GM12878 (cell line): ENCODE measurements around the gene LEMD2. TPM values are rescaled to one million over a fixed set of nuclear protein-coding genes. Genes with fewer than 3 reads are reported as not detected.

ENCODE experiments used
- ATAC-seq: fragments of 200-7000 bp; cut with Tn5 transposase; 3 replicates; pipeline ENCODE4 v1.9.1; 2020; ENCODE audit warnings: mild to moderate bottlenecking, moderate library complexity
- Bru-seq: library from RNA; stranded (reverse); fragments of 400-500 nt; gene quantifications from one replicate; lab custom pipeline; 2021; lab: Mats Ljungman, UMichigan
- BruChase-seq, 2 experiments: library from RNA; stranded (reverse); fragments of 400-500 nt; gene quantifications; one replicate each; lab custom pipeline; 2021; lab: Mats Ljungman, UMichigan
- BruUV-seq: library from RNA; stranded (reverse); fragments of 400-500 nt; replicated peaks from 2 replicates; lab custom pipeline; 2021; lab: Mats Ljungman, UMichigan
- CTCF ChIA-PET: fragments of 300-600 bp; sonication (Branson Sonifier 250); formaldehyde crosslinking; extraction: SDS; loops from one replicate; lab custom pipeline; 2021; ENCODE audit warnings: inconsistent platforms; lab: Yijun Ruan, JAX
- POLR2A ChIA-PET: fragments of 350-600 bp; formaldehyde crosslinking; extraction: SDS; loops from one replicate; lab custom pipeline; 2021; ENCODE audit warnings: inconsistent platforms; lab: Charles Lee
- RAD21 ChIA-PET: fragments of 300-600 bp; sonication (Branson Sonifier 250); formaldehyde crosslinking; loops from one replicate; lab custom pipeline; 2023; ENCODE audit warnings: antibody characterized with exemption; ENCODE audit not compliant: unreplicated experiment; lab: Charles Lee
- SMC1A ChIA-PET: fragments of 300-600 bp; sonication (Branson Sonifier 250); formaldehyde crosslinking; loops from one replicate; lab custom pipeline; 2023; ENCODE audit not compliant: unreplicated experiment, uncharacterized antibody; lab: Charles Lee
- DNase-seq: peaks from one replicate; pipeline ENCODE4 v3.0.0-alpha.2; 2011; ENCODE audit warnings: low read depth, low spot score
- FAIRE-seq: peaks from 3 replicates; lab custom pipeline; 2011; peaks lifted over from hg19 to GRCh38; lab: Jason Lieb, UNC
- H2AFZ ChIP-seq: 2 replicates; pipeline ENCODE4 v1.6.0; 2011; ENCODE audit warnings: low read depth, low read length, control low read depth; ENCODE audit not compliant: control insufficient read depth
- H3K27ac ChIP-seq: 2 replicates; pipeline ENCODE4 v1.5.1; 2011; ENCODE audit warnings: control low read depth; ENCODE audit not compliant: control insufficient read depth, insufficient read depth
- H3K27me3 ChIP-seq, 2 experiments: replicated peaks in 1 of 2; 2 replicates each; pipeline versions ENCODE4 v1.6.0 to v1.6.1; 2011; ENCODE audit warnings: low read length in 1 of 2; ENCODE audit not compliant: control insufficient read depth in 2 of 2, insufficient read depth in 2 of 2
- H3K36me3 ChIP-seq, 2 experiments: 2 replicates each; pipeline ENCODE4 v1.5.1; 2011; ENCODE audit warnings: low read length in 1 of 2; ENCODE audit not compliant: control insufficient read depth in 2 of 2, insufficient read depth in 2 of 2
- H3K4me1 ChIP-seq: 2 replicates; pipeline ENCODE4 v1.6.1; 2011; ENCODE audit warnings: mild to moderate bottlenecking, low read length, moderate library complexity, mixed read lengths; ENCODE audit not compliant: control insufficient read depth, insufficient read depth
- H3K4me2 ChIP-seq: 2 replicates; pipeline ENCODE4 v1.6.0; 2011; ENCODE audit warnings: control low read depth; ENCODE audit not compliant: control insufficient read depth, insufficient read depth
- H3K4me3 ChIP-seq: fragments of 200-600 bp; sonication (generic); 2 replicates; pipeline ENCODE4 v1.5.1; 2016
- H3K79me2 ChIP-seq: 2 replicates; pipeline ENCODE4 v1.6.0; 2011; ENCODE audit warnings: low read length; ENCODE audit not compliant: control insufficient read depth, insufficient read depth
- H3K9ac ChIP-seq: 2 replicates; pipeline ENCODE4 v1.8.0; 2011; ENCODE audit warnings: low read length, control low read depth, mixed read lengths; ENCODE audit not compliant: control insufficient read depth, insufficient read depth
- H3K9me3 ChIP-seq: replicated peaks from 3 replicates; pipeline ENCODE4 v1.5.1; 2011; ENCODE audit warnings: mild to moderate bottlenecking, low read length; ENCODE audit not compliant: control insufficient read depth, insufficient read depth
- H4K20me1 ChIP-seq: 2 replicates; pipeline ENCODE4 v1.6.0; 2011; ENCODE audit not compliant: control insufficient read depth, insufficient read depth
- CREM ChIP-seq: IDR thresholded peaks from 2 replicates; pipeline ENCODE4 v1.6.1; 2014; ENCODE audit warnings: antibody characterized with exemption, low read depth
- EED ChIP-seq: sonication (generic); IDR thresholded peaks from 2 replicates; pipeline ENCODE4 v1.6.1; 2016; ENCODE audit warnings: antibody characterized with exemption, low read depth
- FOS ChIP-seq: IDR thresholded peaks from 3 replicates; pipeline ENCODE4 v1.6.1; 2011; ENCODE audit warnings: borderline replicate concordance; ENCODE audit not compliant: insufficient read length; ENCODE audit errors: extremely low read depth
- HDAC6 ChIP-seq: fragments of 200-600 bp; sonication (generic); IDR thresholded peaks from one replicate; pipeline ENCODE4 v1.8.0; 2017; ENCODE audit warnings: antibody characterized with exemption; ENCODE audit not compliant: unreplicated experiment
- IKZF1 ChIP-seq: fragments of 450-650 bp; conservative IDR thresholded peaks from 2 replicates; pipeline ENCODE4 v1.6.1; 2017; ENCODE audit warnings: antibody characterized with exemption, mild to moderate bottlenecking
- KLF5 ChIP-seq: fragments of 450-650 bp; IDR thresholded peaks from 2 replicates; pipeline ENCODE4 v1.6.1; 2014; ENCODE audit warnings: mild to moderate bottlenecking; ENCODE audit not compliant: partially characterized antibody
- MEF2A ChIP-seq: IDR thresholded peaks from 2 replicates; pipeline ENCODE4 v1.6.1; 2011; ENCODE audit warnings: low read depth, mild to moderate bottlenecking, low read length, moderate library complexity; ENCODE audit not compliant: insufficient read depth
- NR2C2 ChIP-seq: IDR thresholded peaks from 2 replicates; pipeline ENCODE4 v1.6.1; 2011; ENCODE audit warnings: borderline replicate concordance, low read depth; ENCODE audit not compliant: control insufficient read depth, insufficient read length
- STAT1 ChIP-seq: fragments of 450-650 bp; conservative IDR thresholded peaks from 2 replicates; pipeline ENCODE4 v1.6.1; 2014; ENCODE audit warnings: antibody characterized with exemption, mild to moderate bottlenecking
- ZNF207 ChIP-seq: fragments of 450-650 bp; IDR thresholded peaks from 2 replicates; pipeline ENCODE4 v1.6.1; 2014; ENCODE audit warnings: antibody characterized with exemption, mild to moderate bottlenecking, borderline replicate concordance
- WGBS: methylation state at CpG from one replicate; pipeline ENCODE4 v1.1.6; 2016; ENCODE audit warnings: low lambda C conversion rate; ENCODE audit not compliant: insufficient replicate concordance, insufficient coverage; ENCODE audit errors: missing lambda C conversion rate; 5-methylcytosine and 5-hydroxymethylcytosine counted together
- in situ Hi-C: fragments of 300-500 bp; cut with MboI; formaldehyde crosslinking; loops from 9 replicates; pipeline ENCODE4 v1.14.3; 2018; ENCODE audit warnings: mixed read lengths
- intact Hi-C: fragments of 100-400 bp; cut with micrococcal nuclease; formaldehyde crosslinking; loops from one replicate; pipeline ENCODE4 v1.14.2; 2022; ENCODE audit not compliant: unreplicated experiment
- long read RNA-seq, 2 experiments: library from polyadenylated mRNA; unstranded; transcript quantifications; one replicate each; pipeline ENCODE4 v2.0.0, GENCODE V29; 2019 to 2020
- polyA minus RNA-seq, 3 experiments: library from RNA; depleted of rRNA, polyadenylated mRNA; stranded (reverse); fragments of >200 nt; gene quantifications; 2 replicates each; pipeline ENCODE4 v1.2.3, GENCODE V29; 2011
- polyA plus RNA-seq, 11 experiments: library from polyadenylated mRNA; depleted of rRNA in 4 of 11; unstranded in 6 of 11; stranded (reverse) in 5 of 11; fragments of >200 nt; fragmentation: Nextera tagmentation in 4 of 11; fragmentation: Illumina TruSeq in 1 of 11; extraction: Ambion mirVana in 4 of 11; extraction: Trizol in 1 of 11; gene quantifications; 1 replicate in 1 of 11; 2 replicates in 10 of 11; pipeline versions ENCODE4 v1.2.1 to v1.2.3, GENCODE V29; 2011 to 2016; ENCODE audit warnings: inconsistent platforms in 2 of 11, missing spikeins in 2 of 11, low read depth in 1 of 11
- total RNA-seq, 4 experiments: library from RNA; depleted of rRNA in 3 of 4; stranded (reverse); fragments of >200 nt in 3 of 4; fragmentation: Illumina TruSeq in 1 of 4; extraction: Trizol in 1 of 4; gene quantifications; 2 replicates each; pipeline versions ENCODE4 v1.2.1 to v1.2.3, GENCODE V29; 2013 to 2021
- TF ChIP-seq, protein P1 (sequence below): fragments of 450-650 bp; IDR thresholded peaks from 2 replicates; pipeline ENCODE4 v1.6.1; 2018; ENCODE audit warnings: borderline replicate concordance, mild to moderate bottlenecking; ENCODE audit not compliant: partially characterized antibody
- TF ChIP-seq, protein P2 (sequence below): fragments of 450-650 bp; IDR thresholded peaks from 2 replicates; pipeline ENCODE4 v1.6.1; 2016; ENCODE audit warnings: mild to moderate bottlenecking
- TF ChIP-seq, protein P3 (sequence below): IDR thresholded peaks from 2 replicates; pipeline ENCODE4 v1.6.1; 2012; ENCODE audit warnings: low read length, inconsistent platforms

The LEMD2 gene
- 70.2 and 77.1 TPM in 2 replicates for total RNA-seq (2013; cell fraction: nucleolus; rRNA removed)
- total RNA-seq (2014; rRNA removed) (25.8 and 26.5 TPM in 2 replicates), total RNA-seq (2014; rRNA removed; fragmentation: Illumina TruSeq; extraction: Trizol) (23.0 and 25.8 TPM in 2 replicates), total RNA-seq (2021) (30.4 and 35.2 TPM in 2 replicates), polyA plus RNA-seq (2011; rRNA removed) (47.1 and 50.1 TPM in 2 replicates), polyA plus RNA-seq (2014; fragmentation: Illumina TruSeq; extraction: Trizol) (13.5 and 22.6 TPM in 2 replicates), polyA plus RNA-seq (2014; fragmentation: Nextera tagmentation; extraction: Ambion mirVana) (1 to 10 TPM in 1 of 2 experiments, under 1 TPM in 1; 0.45 to 1.2 TPM), polyA plus RNA-seq (2014; rRNA removed) (30.0 and 33.8 TPM in 2 replicates), polyA plus RNA-seq (2016; fragmentation: Nextera tagmentation; extraction: Ambion mirVana) (10 to 100 TPM in 1 of 2 experiments, 1 to 10 TPM in 1; 5.9 to 14.0 TPM), polyA minus RNA-seq (2011; rRNA and poly(A)+ RNA removed) (20.0 and 35.0 TPM in 2 replicates), Bru-seq, nascent RNA (percentile 82 among the genes with signal in this experiment), BruChase-seq, experiment 1, labeled RNA remaining after a 6-hour chase (percentile 72 among the genes with signal in this experiment), BruChase-seq, experiment 2, labeled RNA remaining after a 2-hour chase (percentile 79 among the genes with signal in this experiment)
- 15.5 TPM for polyA plus RNA-seq (2011; ENCODE audit: low read depth)
- 29.2 and 32.0 TPM in 2 replicates for polyA plus RNA-seq (2011; cell fraction: cytosol; rRNA removed)
- 125 and 133 TPM in 2 replicates for polyA plus RNA-seq (2011; cell fraction: nucleus; rRNA removed)
- polyA plus RNA-seq (2012) = 24.8 and 24.9 TPM in 2 replicates
- 11.6 TPM in 2 replicates for polyA minus RNA-seq (2011; cell fraction: cytosol; rRNA and poly(A)+ RNA removed)
- polyA minus RNA-seq (2011; cell fraction: nucleus; rRNA and poly(A)+ RNA removed) = 51.3 and 64.4 TPM in 2 replicates
- long read RNA-seq, experiment 1, partial matches to known transcripts = 0 of 1 reads
- long read RNA-seq, experiment 1, other reads (novel, unspliced or antisense) = 0 of 1 reads
- long read RNA-seq, experiment 2, partial matches to known transcripts = 0 of 3 reads
- long read RNA-seq, experiment 2, other reads (novel, unspliced or antisense) = 2 of 3 reads

DNA sequence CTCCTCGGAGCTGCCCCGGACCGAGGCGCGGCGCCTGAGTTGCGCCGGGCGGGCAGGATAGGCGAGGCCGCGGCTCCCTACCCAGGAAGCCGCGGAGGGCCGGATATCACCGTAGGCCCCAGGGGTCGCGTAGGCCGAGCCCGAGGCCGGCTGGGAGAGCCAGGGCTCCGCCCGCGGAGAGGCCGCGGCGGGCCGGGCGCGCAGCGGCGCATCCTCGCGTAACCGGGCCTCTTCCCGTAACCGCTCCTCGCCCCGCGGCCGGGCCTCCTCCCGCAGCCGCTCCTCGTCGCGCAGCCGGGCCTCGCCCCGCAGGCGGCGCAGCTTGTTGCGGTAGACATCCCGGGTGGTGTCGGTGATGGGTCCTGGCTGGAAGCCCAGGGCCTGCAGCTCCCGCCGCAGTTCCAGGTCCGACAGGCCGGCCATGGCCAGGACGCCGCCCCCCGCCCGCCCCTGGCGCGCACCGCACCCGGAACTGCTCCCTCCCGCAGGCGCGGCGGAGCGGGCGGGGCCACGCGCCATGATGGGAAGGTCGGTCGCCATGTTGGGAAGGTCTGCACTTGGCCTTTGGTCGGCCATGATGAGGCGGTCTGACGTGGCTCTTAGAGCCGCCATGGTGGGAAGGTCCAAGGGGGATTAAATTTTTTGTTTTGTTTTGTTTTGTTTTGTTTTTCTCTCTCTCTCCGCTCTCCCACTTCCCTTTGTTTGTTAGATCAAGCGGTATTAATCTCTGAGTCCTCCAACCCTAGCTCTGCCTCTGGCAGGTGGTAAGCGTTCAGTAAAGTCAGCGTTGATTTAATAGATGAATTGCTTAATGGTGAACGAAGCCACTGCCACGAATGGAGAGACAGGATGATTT is at the start of gene LEMD2:
TSS of gene LEMD2 (minus strand) at position 437 of the 856 bp plus-strand sequence. CDS start at position 423, 14 bp downstream.
- SMC1A ChIA-PET = interaction anchor here (1.0 kb wide), 1 partner anchor 17 kb away, joined by 3 read pairs; no protein-coding TSS in a partner anchor
- intact Hi-C loops (no loop called here), in situ Hi-C loops (no loop called here)
- DNase-seq (peak; percentile 82), ATAC-seq (peak; percentile 95), FAIRE-seq (peak; percentile 98)
- RAD21 ChIA-PET = interaction anchor here (0.6 to 1.7 kb wide), 4 partner anchors 17 to 204 kb away, joined by 3 to 6 read pairs (median 4); partner anchors contain the start of gene UQCC2
- Histone ChIP-seq H4K20me1 (no peaks in the 10 kb centered on the region; the same call in 1 of the 2 replicates), H3K9me3 (no peaks in the 10 kb centered on the region), H3K36me3 (peaks cover 0 to under 1% of the 10 kb centered on the region in 2 experiments; a peak in 1 of 4 replicates), H3K9ac (peak within 1 kb of the TSS; percentile 87), H3K79me2 (peaks cover 30% of the 10 kb centered on the region), H3K4me2 (peak within 1 kb of the TSS; percentile 87), H3K27ac (peak within 1 kb of the TSS; percentile 87), H3K27me3 (no peaks in the 10 kb centered on the region), H3K4me3 (peak within 1 kb of the TSS; percentile 95), H3K4me1 (peaks cover 6% of the 10 kb centered on the region), H2AFZ (peak within 1 kb of the TSS; percentile 84)
- 4% methylated on average over 65 of the region's 86 CpGs for WGBS
- POLR2A ChIA-PET = no interaction called here
- CTCF ChIA-PET = no interaction called here
- no TSS peak for BruUV-seq
- TF ChIP-seq, protein P1, sequence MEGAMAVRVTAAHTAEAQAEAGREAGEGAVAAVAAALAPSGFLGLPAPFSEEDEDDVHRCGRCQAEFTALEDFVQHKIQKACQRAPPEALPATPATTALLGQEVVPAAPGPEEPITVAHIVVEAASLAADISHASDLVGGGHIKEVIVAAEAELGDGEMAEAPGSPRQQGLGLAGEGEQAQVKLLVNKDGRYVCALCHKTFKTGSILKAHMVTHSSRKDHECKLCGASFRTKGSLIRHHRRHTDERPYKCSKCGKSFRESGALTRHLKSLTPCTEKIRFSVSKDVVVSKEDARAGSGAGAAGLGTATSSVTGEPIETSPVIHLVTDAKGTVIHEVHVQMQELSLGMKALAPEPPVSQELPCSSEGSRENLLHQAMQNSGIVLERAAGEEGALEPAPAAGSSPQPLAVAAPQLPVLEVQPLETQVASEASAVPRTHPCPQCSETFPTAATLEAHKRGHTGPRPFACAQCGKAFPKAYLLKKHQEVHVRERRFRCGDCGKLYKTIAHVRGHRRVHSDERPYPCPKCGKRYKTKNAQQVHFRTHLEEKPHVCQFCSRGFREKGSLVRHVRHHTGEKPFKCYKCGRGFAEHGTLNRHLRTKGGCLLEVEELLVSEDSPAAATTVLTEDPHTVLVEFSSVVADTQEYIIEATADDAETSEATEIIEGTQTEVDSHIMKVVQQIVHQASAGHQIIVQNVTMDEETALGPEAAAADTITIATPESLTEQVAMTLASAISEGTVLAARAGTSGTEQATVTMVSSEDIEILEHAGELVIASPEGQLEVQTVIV = peak; percentile 85
- TF ChIP-seq CREM (peak; percentile 88), EED (no peak), FOS (no peak), HDAC6 (no peak), STAT1 (0 out of 2 replicates have a peak, but pooled peaks have one; percentile 52), MEF2A (no peak), KLF5 (peak; percentile 78), ZNF207 (peak; percentile 94), IKZF1 (peak; percentile 91), NR2C2 (no peak)
- TF ChIP-seq, protein P2, sequence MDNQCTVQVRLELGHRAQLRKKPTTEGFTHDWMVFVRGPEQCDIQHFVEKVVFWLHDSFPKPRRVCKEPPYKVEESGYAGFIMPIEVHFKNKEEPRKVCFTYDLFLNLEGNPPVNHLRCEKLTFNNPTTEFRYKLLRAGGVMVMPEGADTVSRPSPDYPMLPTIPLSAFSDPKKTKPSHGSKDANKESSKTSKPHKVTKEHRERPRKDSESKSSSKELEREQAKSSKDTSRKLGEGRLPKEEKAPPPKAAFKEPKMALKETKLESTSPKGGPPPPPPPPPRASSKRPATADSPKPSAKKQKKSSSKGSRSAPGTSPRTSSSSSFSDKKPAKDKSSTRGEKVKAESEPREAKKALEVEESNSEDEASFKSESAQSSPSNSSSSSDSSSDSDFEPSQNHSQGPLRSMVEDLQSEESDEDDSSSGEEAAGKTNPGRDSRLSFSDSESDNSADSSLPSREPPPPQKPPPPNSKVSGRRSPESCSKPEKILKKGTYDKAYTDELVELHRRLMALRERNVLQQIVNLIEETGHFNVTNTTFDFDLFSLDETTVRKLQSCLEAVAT = peak; percentile 99
- TF ChIP-seq, protein P3, sequence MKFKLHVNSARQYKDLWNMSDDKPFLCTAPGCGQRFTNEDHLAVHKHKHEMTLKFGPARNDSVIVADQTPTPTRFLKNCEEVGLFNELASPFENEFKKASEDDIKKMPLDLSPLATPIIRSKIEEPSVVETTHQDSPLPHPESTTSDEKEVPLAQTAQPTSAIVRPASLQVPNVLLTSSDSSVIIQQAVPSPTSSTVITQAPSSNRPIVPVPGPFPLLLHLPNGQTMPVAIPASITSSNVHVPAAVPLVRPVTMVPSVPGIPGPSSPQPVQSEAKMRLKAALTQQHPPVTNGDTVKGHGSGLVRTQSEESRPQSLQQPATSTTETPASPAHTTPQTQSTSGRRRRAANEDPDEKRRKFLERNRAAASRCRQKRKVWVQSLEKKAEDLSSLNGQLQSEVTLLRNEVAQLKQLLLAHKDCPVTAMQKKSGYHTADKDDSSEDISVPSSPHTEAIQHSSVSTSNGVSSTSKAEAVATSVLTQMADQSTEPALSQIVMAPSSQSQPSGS = no peak
